Right cardiac atrium (tissue), 5 donors: ENCODE results near the gene RABGAP1L. TPM values are rescaled to one million over a fixed set of nuclear protein-coding genes. Genes with fewer than 3 reads are reported as not detected.

ENCODE experiments used
- ATAC-seq, 2 donors: fragments of 200-7000 bp; cut with Tn5 transposase; one replicate each; pipeline versions ENCODE4 v1.8.0 to v1.9.1; 2020; ENCODE audit warnings: moderate library complexity in 2 of 2, mild to moderate bottlenecking in 1 of 2
- DNase-seq, 3 donors: peaks; one replicate each; pipeline ENCODE4 v3.0.0-alpha.2; 2020
- H3K27ac ChIP-seq: one replicate; pipeline ENCODE4 v1.5.1; 2013; ENCODE audit warnings: mild to moderate bottlenecking, low read length, control low read depth, moderate library complexity
- H3K27me3 ChIP-seq: one replicate; pipeline ENCODE4 v1.6.1; 2013; ENCODE audit not compliant: control insufficient read depth, insufficient read depth
- H3K4me1 ChIP-seq: one replicate; pipeline ENCODE4 v1.6.1; 2013; ENCODE audit warnings: low read length; ENCODE audit not compliant: control insufficient read depth, insufficient read depth
- H3K4me3 ChIP-seq: one replicate; pipeline ENCODE4 v1.5.1; 2013; ENCODE audit warnings: low read length, control low read depth
- H3K9me3 ChIP-seq: one replicate; pipeline ENCODE4 v1.6.1; 2013; ENCODE audit warnings: low read length; ENCODE audit not compliant: control insufficient read depth
- WGBS: extraction: QIAGEN DNeasy Blood & Tissue Kit; methylation state at CpG from one replicate; pipeline ENCODE4 v1.1.7; 2013; 5-methylcytosine and 5-hydroxymethylcytosine counted together
- intact Hi-C, 4 donors: fragments of 100-400 bp; cut with DNase I; formaldehyde crosslinking; loops; one replicate each; pipeline versions ENCODE4 v1.11.0 to v1.14.0; 2022 to 2023
- polyA plus RNA-seq: library from polyadenylated mRNA; stranded (reverse); fragments of 200-250 nt; gene quantifications from one replicate; pipeline ENCODE4 v1.2.3, GENCODE V29; 2013
- total RNA-seq, 4 donors: library from RNA; stranded (reverse); fragmentation: NEBNext Ultra II Directional; extraction: Animal tissue kit (Norgen Biotek cat#: 25700); gene quantifications; one replicate each; pipeline ENCODE4 v1.2.1, GENCODE V29; 2021
- donor health status: healthy with polysubstance abuse.
- donor health status: DM: no; HTN: yes; CAD: no.
- donor health status: DM: no; HTN: no; CAD: no.
- donor health status: DM: no; HTN: yes; CAD: no; lungs with severe emphysema.
- donor health status: DM: yes; HTN: yes; CAD: no.

The RABGAP1L gene
- total and polyA plus RNA-seq, 5 donors = 174 to 367 (median 186) TPM

GRCh38 chr1:174663358-174663757 lies 504.0 kb downstream of the RABGAP1L start:
- DNase-seq = no peak
- WGBS = 82% methylated on average over 4 of the region's 4 CpGs
- Histone ChIP-seq H3K4me3 (no peak overlapping the region), H3K4me1 (no peaks in the 10 kb centered on the region), H3K27me3 (no peaks in the 10 kb centered on the region), H3K9me3 (no peaks in the 10 kb centered on the region), H3K27ac (no peak overlapping the region)
- intact Hi-C loops = no loop called here
- no peak for ATAC-seq

- Histone ChIP-seq H3K27me3 (no peaks in the 10 kb centered on the region), H3K4me1 (no peaks in the 10 kb centered on the region), H3K27ac (no peak overlapping the region), H3K9me3 (no peaks in the 10 kb centered on the region), H3K4me3 (no peak overlapping the region)
- WGBS = 80% methylated on average over 3 of the region's 3 CpGs
- DNase-seq = no peak
- intact Hi-C loops = no loop called here
- ATAC-seq = no peak
Observed at GRCh38 chr1:174666248-174666647, 506.9 kb downstream of the RABGAP1L start.

- no peak for DNase-seq
- no peak for ATAC-seq
Observed at GRCh38 chr1:174671826-174672225, 512.5 kb downstream of the RABGAP1L start.

GRCh38 chr1:174676856-174677255 lies 517.5 kb downstream of the RABGAP1L start:
- intact Hi-C loops = no loop called here
- no peak overlapping the region for H3K27ac ChIP-seq
- H3K27me3 ChIP-seq = no peaks in the 10 kb centered on the region
- H3K4me3 ChIP-seq = no peak overlapping the region
- no peak for DNase-seq
- H3K4me1 ChIP-seq = peaks cover 2% of the 10 kb centered on the region
- WGBS = 96% methylated on average over 3 of the region's 3 CpGs
- no peaks in the 10 kb centered on the region for H3K9me3 ChIP-seq
- no peak for ATAC-seq

More at GRCh38 chr1:174671826-174672225, 512.5 kb downstream of the RABGAP1L start:
- Histone ChIP-seq H3K9me3 (no peaks in the 10 kb centered on the region), H3K4me3 (no peak overlapping the region), H3K4me1 (no peaks in the 10 kb centered on the region), H3K27ac (no peak overlapping the region), H3K27me3 (no peaks in the 10 kb centered on the region)
- 85% methylated on average over 2 of the region's 2 CpGs for WGBS
- intact Hi-C loops = no loop called here

GRCh38 chr1:174678657-174679056 lies 519.3 kb downstream of the RABGAP1L start:
- ATAC-seq (no peak), DNase-seq (peak in 1 of 3 donors; percentile 19)
- no peak overlapping the region for H3K27ac ChIP-seq
- WGBS = 97% methylated on average over 7 of the region's 7 CpGs
- H3K4me1 ChIP-seq = peaks cover 3% of the 10 kb centered on the region
- no peak overlapping the region for H3K4me3 ChIP-seq
- intact Hi-C loops = no loop called here
- no peaks in the 10 kb centered on the region for H3K27me3 ChIP-seq
- H3K9me3 ChIP-seq = no peaks in the 10 kb centered on the region

- Histone ChIP-seq H3K4me3 (no peak overlapping the region), H3K9me3 (no peaks in the 10 kb centered on the region), H3K27me3 (no peaks in the 10 kb centered on the region), H3K4me1 (peaks cover 3% of the 10 kb centered on the region), H3K27ac (no peak overlapping the region)
- ATAC-seq (no peak), DNase-seq (no peak)
- intact Hi-C loops = no loop called here
- 96% methylated on average over 3 of the region's 3 CpGs for WGBS
Observed at GRCh38 chr1:174680101-174680500, 520.8 kb downstream of the RABGAP1L start.

- no peak for ATAC-seq
- H3K4me1 ChIP-seq = peaks cover 3% of the 10 kb centered on the region
- 23% methylated on average over 2 of the region's 2 CpGs for WGBS
- no peak overlapping the region for H3K27ac ChIP-seq
- no peaks in the 10 kb centered on the region for H3K9me3 ChIP-seq
- no peaks in the 10 kb centered on the region for H3K27me3 ChIP-seq
- H3K4me3 ChIP-seq = no peak overlapping the region
- no peak for DNase-seq
- intact Hi-C loops = no loop called here
Observed at GRCh38 chr1:174682419-174683008, 523.2 kb downstream of the RABGAP1L start.

- ATAC-seq = no peak
- intact Hi-C loops = no loop called here
- no peak overlapping the region for H3K4me3 ChIP-seq
- no peak overlapping the region for H3K27ac ChIP-seq
- H3K9me3 ChIP-seq = no peaks in the 10 kb centered on the region
- no peaks in the 10 kb centered on the region for H3K27me3 ChIP-seq
- peaks cover 2% of the 10 kb centered on the region for H3K4me1 ChIP-seq
- no peak for DNase-seq
Observed at GRCh38 chr1:174686213-174686612, 526.9 kb downstream of the RABGAP1L start.

GRCh38 chr1:174689524-174689923 lies 530.2 kb downstream of the RABGAP1L start:
- DNase-seq (no peak), ATAC-seq (no peak)
- H3K27ac ChIP-seq = no peak overlapping the region
- 60% methylated on average over 1 of the region's 1 CpG for WGBS
- no peaks in the 10 kb centered on the region for H3K27me3 ChIP-seq
- intact Hi-C loops = no loop called here
- H3K9me3 ChIP-seq = no peaks in the 10 kb centered on the region
- H3K4me3 ChIP-seq = no peak overlapping the region
- no peaks in the 10 kb centered on the region for H3K4me1 ChIP-seq

- no peaks in the 10 kb centered on the region for H3K27me3 ChIP-seq
- no peak for ATAC-seq
- intact Hi-C loops = no loop called here
- no peak overlapping the region for H3K27ac ChIP-seq
- no peak overlapping the region for H3K4me3 ChIP-seq
- no peaks in the 10 kb centered on the region for H3K9me3 ChIP-seq
- DNase-seq = no peak
- H3K4me1 ChIP-seq = no peaks in the 10 kb centered on the region
Observed at GRCh38 chr1:174690266-174690665, 530.9 kb downstream of the RABGAP1L start.

- Histone ChIP-seq H3K4me3 (no peak overlapping the region), H3K27me3 (no peaks in the 10 kb centered on the region), H3K4me1 (peaks cover 3% of the 10 kb centered on the region), H3K9me3 (no peaks in the 10 kb centered on the region), H3K27ac (no peak overlapping the region)
- 85% methylated on average over 1 of the region's 1 CpG for WGBS
- intact Hi-C loops = no loop called here
- ATAC-seq (no peak), DNase-seq (no peak)
Observed at GRCh38 chr1:174692313-174692712, 533.0 kb downstream of the RABGAP1L start.

- H3K4me3 ChIP-seq = no peak overlapping the region
- ATAC-seq (no peak), DNase-seq (no peak)
- H3K4me1 ChIP-seq = peaks cover 3% of the 10 kb centered on the region
- no peak overlapping the region for H3K27ac ChIP-seq
- no peaks in the 10 kb centered on the region for H3K9me3 ChIP-seq
- intact Hi-C loops = no loop called here
- no peaks in the 10 kb centered on the region for H3K27me3 ChIP-seq
- 50% methylated on average over 3 of the region's 3 CpGs for WGBS
Observed at GRCh38 chr1:174693085-174693484, 533.8 kb downstream of the RABGAP1L start.
